ENCODE results near the gene PDLIM7. TPM values are rescaled to one million over a fixed set of nuclear protein-coding genes. Genes with fewer than 3 reads are reported as not detected.
A peak's percentile ranks its signal among the peaks of the same experiment; 100 is the strongest.

Gene PDLIM7
- total RNA-seq, 2 experiments from 2014 or later = 38.8 to 58.0 TPM

DNA sequence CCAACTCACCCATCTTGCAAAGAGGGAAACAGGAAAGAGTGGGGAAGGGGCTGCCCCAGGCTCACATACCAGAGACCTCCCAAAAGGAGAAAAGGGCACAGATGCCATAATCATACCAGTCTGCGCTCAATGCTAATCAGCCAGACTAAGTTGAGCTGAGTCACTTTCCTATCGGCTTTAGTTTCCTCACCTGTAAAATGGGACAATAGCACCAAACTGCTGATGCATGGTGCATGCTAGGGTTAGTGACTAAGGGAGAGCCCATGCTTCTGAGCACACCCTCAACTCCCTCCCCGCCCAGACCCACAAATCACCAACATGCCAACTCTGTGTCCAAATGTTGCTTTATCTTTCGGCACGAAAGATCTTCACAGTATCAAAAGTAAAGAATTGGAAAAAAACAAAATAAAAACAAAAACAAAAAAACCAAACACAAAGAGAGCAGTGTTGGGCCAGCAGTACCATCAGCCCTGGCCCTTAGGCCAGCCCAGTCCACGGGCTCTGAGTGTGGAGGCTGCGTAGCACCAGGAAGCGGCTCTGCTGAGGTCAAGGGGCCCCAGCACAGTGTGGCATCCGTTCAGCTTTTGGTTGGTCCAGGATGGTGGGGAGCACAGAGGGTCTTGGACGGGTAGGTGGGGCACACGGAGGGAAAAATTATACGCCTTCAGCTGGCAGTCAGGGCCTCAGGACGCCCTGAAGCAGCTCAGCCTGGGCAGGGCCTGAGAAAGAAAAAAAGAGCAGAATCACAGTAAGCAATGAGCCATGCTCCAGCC is 22.2 kb upstream of the PDLIM7 start:
- no peak for TF ChIP-seq EZH2phosphoT487 (IDR thresholded peaks at IDR 0.05; ENCODE audit: borderline replicate concordance, low read depth, low read length)
- TF ChIP-seq, protein P1, sequence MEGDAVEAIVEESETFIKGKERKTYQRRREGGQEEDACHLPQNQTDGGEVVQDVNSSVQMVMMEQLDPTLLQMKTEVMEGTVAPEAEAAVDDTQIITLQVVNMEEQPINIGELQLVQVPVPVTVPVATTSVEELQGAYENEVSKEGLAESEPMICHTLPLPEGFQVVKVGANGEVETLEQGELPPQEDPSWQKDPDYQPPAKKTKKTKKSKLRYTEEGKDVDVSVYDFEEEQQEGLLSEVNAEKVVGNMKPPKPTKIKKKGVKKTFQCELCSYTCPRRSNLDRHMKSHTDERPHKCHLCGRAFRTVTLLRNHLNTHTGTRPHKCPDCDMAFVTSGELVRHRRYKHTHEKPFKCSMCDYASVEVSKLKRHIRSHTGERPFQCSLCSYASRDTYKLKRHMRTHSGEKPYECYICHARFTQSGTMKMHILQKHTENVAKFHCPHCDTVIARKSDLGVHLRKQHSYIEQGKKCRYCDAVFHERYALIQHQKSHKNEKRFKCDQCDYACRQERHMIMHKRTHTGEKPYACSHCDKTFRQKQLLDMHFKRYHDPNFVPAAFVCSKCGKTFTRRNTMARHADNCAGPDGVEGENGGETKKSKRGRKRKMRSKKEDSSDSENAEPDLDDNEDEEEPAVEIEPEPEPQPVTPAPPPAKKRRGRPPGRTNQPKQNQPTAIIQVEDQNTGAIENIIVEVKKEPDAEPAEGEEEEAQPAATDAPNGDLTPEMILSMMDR (conservative IDR thresholded peaks at IDR 0.05; ENCODE audit: low read length) = no peak
- Histone ChIP-seq H3K9me2 (ENCODE audit: insufficient read depth, low read length) (no peaks in the 10 kb centered on the region), H3K9me3 (ENCODE audit: low read length) (no peaks in the 10 kb centered on the region), H4K20me1 (ENCODE audit: insufficient read depth, low read length) (no peaks in the 10 kb centered on the region), H3K79me2 (ENCODE audit: insufficient read depth, low read depth, low read length) (peaks cover 38% of the 10 kb centered on the region), H3K4me3 (ENCODE audit: low read depth, low read length, poor library complexity, severe bottlenecking) (peak overlapping the region; percentile 38), H3K27ac (ENCODE audit: low read depth, low read length, poor library complexity, severe bottlenecking) (no peak overlapping the region), H3K36me3 (ENCODE audit: insufficient read depth, low read length) (peaks cover 69% of the 10 kb centered on the region), H3K4me1 (ENCODE audit: insufficient read depth, low read length, poor library complexity, severe bottlenecking) (peaks cover 42% of the 10 kb centered on the region), H3K4me2 (ENCODE audit: low read length) (peak overlapping the region; percentile 60), H2AFZ (ENCODE audit: low read length) (no peak overlapping the region)
- DNase-seq (ENCODE audit: low spot score) = no peak
- ChIA-PET CTCF (ENCODE audit: unreplicated experiment) (no interaction called here), POLR2A (interaction anchor here (0.7 kb wide), 1 partner anchor 25 kb away, joined by 3 read pairs; no protein-coding TSS in a partner anchor)
- BruUV-seq (replicated peaks) = no TSS peak
- intact Hi-C loops (cut with micrococcal nuclease; ENCODE audit: unreplicated experiment) = no loop called here

DNA sequence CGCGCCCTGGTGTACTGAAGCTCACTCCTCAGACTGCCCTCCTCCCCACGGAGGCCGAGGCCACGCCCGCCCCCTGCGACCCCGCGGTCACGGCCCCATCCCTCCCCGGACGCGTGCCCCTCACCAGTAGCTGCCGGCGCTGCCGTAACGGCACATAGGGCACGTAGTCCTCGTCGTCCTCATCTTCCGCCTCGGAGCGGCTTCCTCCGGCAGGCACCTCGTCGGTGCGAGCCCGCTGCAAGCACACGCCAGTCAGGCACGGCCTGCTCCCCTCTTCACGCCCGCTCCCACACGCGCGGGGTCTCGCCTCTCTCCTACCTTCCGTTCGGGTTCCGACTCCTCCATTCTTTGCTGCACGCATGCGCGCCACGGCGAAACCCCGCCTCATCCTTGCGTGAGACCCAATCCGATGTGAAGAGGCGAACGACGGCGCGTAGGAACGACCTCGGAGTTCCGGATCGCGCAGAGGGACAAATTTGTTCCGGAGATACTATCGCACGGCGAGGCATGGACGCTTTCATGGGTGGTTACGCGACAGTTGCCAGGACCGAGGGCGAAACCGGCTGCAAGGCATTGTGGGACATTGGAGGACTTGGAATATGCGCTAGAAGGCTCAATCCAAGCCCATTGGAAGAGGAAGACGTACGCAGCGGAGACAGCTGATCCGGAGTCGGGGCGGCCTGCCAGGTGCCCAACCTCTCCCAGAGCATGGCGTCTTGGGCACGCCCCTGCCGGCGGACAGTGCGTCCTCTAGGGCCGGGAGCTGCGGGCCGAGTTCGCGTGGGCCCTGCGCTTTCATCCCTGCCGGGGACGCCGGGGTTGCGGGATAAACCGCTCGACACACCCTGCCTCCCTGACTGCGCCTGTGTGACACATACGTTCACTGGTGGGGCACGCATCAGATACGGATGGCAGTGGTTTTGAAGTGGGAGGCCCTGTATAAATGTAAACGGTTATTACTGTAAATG is 19.5 kb upstream of the PDLIM7 start, which contains the start of gene DDX41:
Gene DDX41 (minus strand): TSS at position 361 of the 968 bp plus-strand sequence. CDS start 16 bp downstream, at position 345.
- TF ChIP-seq, protein P1 (conservative IDR thresholded peaks at IDR 0.05; ENCODE audit: low read length) = peak; percentile 17; the same call in 1 of the 2 replicates
- no peak for TF ChIP-seq EZH2phosphoT487 (IDR thresholded peaks at IDR 0.05; ENCODE audit: borderline replicate concordance, low read depth, low read length)

More for the DNA sequence above, 19.5 kb upstream of the PDLIM7 start, which contains the start of gene DDX41:
- BruUV-seq (replicated peaks) = TSS peak; percentile 85
- Histone ChIP-seq H2AFZ (ENCODE audit: low read length) (peak within 1 kb of the TSS; percentile 54; the same call in 1 of the 2 replicates), H3K36me3 (ENCODE audit: insufficient read depth, low read length) (peaks cover 74% of the 10 kb centered on the region), H3K4me3 (ENCODE audit: low read depth, low read length, poor library complexity, severe bottlenecking) (peak within 1 kb of the TSS; percentile 92), H3K4me1 (ENCODE audit: insufficient read depth, low read length, poor library complexity, severe bottlenecking) (peaks cover 43% of the 10 kb centered on the region), H3K79me2 (ENCODE audit: insufficient read depth, low read depth, low read length) (peaks cover 38% of the 10 kb centered on the region), H3K27ac (ENCODE audit: low read depth, low read length, poor library complexity, severe bottlenecking) (peak within 1 kb of the TSS; percentile 59), H4K20me1 (ENCODE audit: insufficient read depth, low read length) (no peaks in the 10 kb centered on the region), H3K9me2 (ENCODE audit: insufficient read depth, low read length) (no peaks in the 10 kb centered on the region), H3K4me2 (ENCODE audit: low read length) (peak within 1 kb of the TSS; percentile 95), H3K9me3 (ENCODE audit: low read length) (no peaks in the 10 kb centered on the region)
- intact Hi-C loops (cut with micrococcal nuclease; ENCODE audit: unreplicated experiment) = no loop called here
- peak; percentile 96 for DNase-seq (ENCODE audit: low spot score)
- ChIA-PET POLR2A (interaction anchor here (0.7 to 1.2 kb wide), 6 partner anchors 8 to 38 kb away, joined by 3 to 6 read pairs (median 4); no protein-coding TSS in a partner anchor), CTCF (ENCODE audit: unreplicated experiment) (interaction anchor here (1.0 to 1.6 kb wide), 2 partner anchors 9 to 165 kb away, joined by 3 read pairs; no protein-coding TSS in a partner anchor)

Data from OCI-LY7 (cell line).